ENCODE data around the gene MRPS7.
A peak's percentile ranks its signal among the peaks of the same experiment; 100 is the strongest.

DNA sequence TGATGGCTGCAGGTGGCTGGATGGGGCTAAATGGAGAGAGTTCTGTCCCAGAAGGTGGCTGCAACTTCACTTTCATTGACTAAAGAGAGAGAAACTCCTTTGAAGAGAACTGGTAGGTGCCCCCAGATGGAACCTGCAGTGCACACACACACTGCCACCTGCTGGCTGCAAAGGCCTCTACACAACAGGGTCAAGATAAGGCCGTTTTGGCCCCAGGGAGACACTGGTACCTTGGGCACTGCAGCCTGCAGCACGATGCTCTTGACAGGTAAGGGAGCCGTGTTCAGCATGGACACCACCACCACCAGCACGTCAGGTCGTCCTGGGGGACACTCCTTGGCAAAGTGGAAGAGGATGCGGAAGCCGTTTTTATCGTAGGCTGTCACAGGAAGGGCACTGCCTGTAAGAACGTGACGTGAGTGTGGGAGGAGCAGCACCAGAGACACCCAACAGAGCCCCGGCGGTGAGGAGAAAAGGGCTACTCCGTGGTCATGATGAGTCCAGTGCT is 22.9 kb upstream of the MRPS7 start:
- no peak for TF ChIP-seq EP300 (IDR thresholded peaks at IDR 0.05)
- peak; percentile 49 to 54 (median 53) for TF ChIP-seq CTCF (IDR thresholded peaks at IDR 0.05)

Data from ovary (tissue), 3 donors.